Naive thymus-derived CD4-positive, alpha-beta T cell (primary cell): Measurements from ENCODE around the gene UMPS. TPM values are rescaled to one million over a fixed set of nuclear protein-coding genes. Genes with fewer than 3 reads are reported as not detected.

ENCODE experiments used
- ATAC-seq: fragments of 150-1000 bp; cut with Tn5 transposase; 2 replicates; pipeline ENCODE4 v1.10.0; 2021; ENCODE audit warnings: mild to moderate bottlenecking, moderate library complexity
- CTCF ChIA-PET: fragments of 350-600 bp; sonication (Branson Sonifier 250); formaldehyde crosslinking; loops from one replicate; lab custom pipeline; 2021; ENCODE audit warnings: antibody characterized with exemption; lab: Charles Lee
- POLR2A ChIA-PET: fragments of 350-600 bp; sonication (Branson Sonifier 250); formaldehyde crosslinking; loops from one replicate; lab custom pipeline; 2021; ENCODE audit warnings: antibody characterized with exemption, inconsistent platforms; lab: Charles Lee
- DNase-seq, 9 donors: peaks; one replicate each; pipeline versions ENCODE4 v3.0.0 to v3.0.0-alpha.2; 2020 to 2022; ENCODE audit warnings: mixed read lengths in 1 of 9
- H3K27ac ChIP-seq: one replicate; pipeline ENCODE4 v1.7.0; 2013; ENCODE audit warnings: mild to moderate bottlenecking, low read depth, low read length, moderate library complexity
- H3K27me3 ChIP-seq, 2 donors: one replicate each; pipeline ENCODE4 v1.7.0; 2013; ENCODE audit warnings: low read length in 2 of 2, mild to moderate bottlenecking in 2 of 2, moderate library complexity in 2 of 2; ENCODE audit not compliant: control insufficient read depth in 2 of 2, insufficient read depth in 2 of 2
- H3K36me3 ChIP-seq, 3 experiments: 1 replicate in 2 of 3; 2 replicates in 1 of 3; pipeline ENCODE4 v1.7.0; 2013; ENCODE audit warnings: low read length in 3 of 3, mild to moderate bottlenecking in 3 of 3, moderate library complexity in 1 of 3; ENCODE audit not compliant: insufficient read depth in 3 of 3, control insufficient read depth in 2 of 3
- H3K4me1 ChIP-seq, 2 donors: one replicate each; pipeline ENCODE4 v1.7.0; 2013; ENCODE audit warnings: low read length in 2 of 2, mild to moderate bottlenecking in 2 of 2, moderate library complexity in 1 of 2; ENCODE audit not compliant: control insufficient read depth in 2 of 2, insufficient read depth in 2 of 2
- H3K4me3 ChIP-seq: 2 replicates; pipeline ENCODE4 v1.7.0; 2013; ENCODE audit warnings: mild to moderate bottlenecking, low read length
- H3K9me3 ChIP-seq, 3 experiments: 1 replicate in 2 of 3; 2 replicates in 1 of 3; pipeline ENCODE4 v1.7.0; 2013; ENCODE audit warnings: low read length in 3 of 3; ENCODE audit not compliant: control insufficient read depth in 2 of 3
- H3K27ac Mint-ChIP-seq, 9 donors: one replicate each; pipeline ENCODE4 v1.8.0; 2020 to 2022; ENCODE audit warnings: mixed read lengths in 9 of 9, mild to moderate bottlenecking in 8 of 9, moderate library complexity in 5 of 9, inconsistent platforms in 2 of 9
- H3K27me3 Mint-ChIP-seq, 5 donors: one replicate each; pipeline ENCODE4 v1.8.0; 2021 to 2022; ENCODE audit warnings: mixed read lengths in 5 of 5, mild to moderate bottlenecking in 1 of 5
- H3K36me3 Mint-ChIP-seq, 5 donors: one replicate each; pipeline ENCODE4 v1.8.0; 2020 to 2022; ENCODE audit warnings: mixed read lengths in 5 of 5, mild to moderate bottlenecking in 3 of 5, inconsistent platforms in 1 of 5
- H3K4me1 Mint-ChIP-seq, 7 donors: one replicate each; pipeline ENCODE4 v1.8.0; 2020 to 2022; ENCODE audit warnings: mixed read lengths in 7 of 7, mild to moderate bottlenecking in 3 of 7, inconsistent platforms in 1 of 7
- H3K4me3 Mint-ChIP-seq, 10 donors: one replicate each; pipeline ENCODE4 v1.8.0; 2020 to 2022; ENCODE audit warnings: mild to moderate bottlenecking in 10 of 10, mixed read lengths in 10 of 10, moderate library complexity in 6 of 10, inconsistent platforms in 2 of 10
- H3K9me3 Mint-ChIP-seq, 11 donors: one replicate each; pipeline ENCODE4 v1.8.0; 2020 to 2022; ENCODE audit warnings: mixed read lengths in 11 of 11, mild to moderate bottlenecking in 4 of 11, inconsistent platforms in 1 of 11, moderate library complexity in 1 of 11
- intact Hi-C, 2 donors: fragments of 100-400 bp; cut with micrococcal nuclease; formaldehyde crosslinking; loops; one replicate each; pipeline ENCODE4 v1.15.1; 2023
- polyA plus RNA-seq, 2 donors: library from polyadenylated mRNA; unstranded; fragments of 300-500 nt; fragmentation: Illumina TruSeq; gene quantifications; one replicate each; pipeline ENCODE4 v1.2.3, GENCODE V29; 2021
- total RNA-seq, 6 experiments: library from RNA in 5 of 6; stranded (reverse) in 5 of 6; gene quantifications; 1 replicate in 5 of 6; 2 replicates in 1 of 6; pipeline ENCODE4 v1.2.3 and lab custom pipeline; 2021 to 2026

The UMPS gene
- total and polyA plus RNA-seq, 7 experiments from 2014 or later: 13.2 to 41.8 (median 24.8) TPM

DNA sequence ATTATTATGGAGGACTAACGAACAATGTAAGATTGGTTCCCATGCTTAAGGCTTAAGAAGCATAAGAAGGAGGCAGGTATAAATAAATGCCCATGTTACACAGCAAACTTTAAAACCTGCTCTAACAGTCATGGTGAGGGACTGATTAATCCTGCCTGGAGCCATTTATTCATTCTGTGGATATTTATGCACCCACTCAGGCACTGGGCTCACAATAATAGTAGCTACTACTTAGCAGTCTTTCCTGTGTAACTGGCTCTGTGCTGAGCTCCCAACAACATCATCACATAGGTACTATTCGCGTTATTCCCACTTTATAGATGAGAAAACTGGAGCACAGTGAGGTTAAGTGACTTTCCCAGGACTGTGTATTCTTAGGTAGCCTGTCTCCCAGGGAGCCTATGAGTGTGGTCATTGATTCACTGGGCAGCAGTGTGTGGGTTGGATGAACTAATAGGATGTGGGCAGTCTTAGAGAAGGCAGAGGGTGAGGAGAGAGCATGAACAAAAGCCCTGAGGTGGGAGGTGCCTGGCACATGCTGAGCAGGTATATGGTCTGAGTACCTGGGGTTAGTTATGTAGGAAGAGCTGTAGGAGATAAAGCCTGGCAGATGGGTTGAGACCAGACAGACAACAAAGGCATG, 44.1 kb upstream of the UMPS start:
- no peaks in the 10 kb centered on the region for H3K36me3 Mint-ChIP-seq
- peaks cover 0 to 47% (median 18%) of the 10 kb centered on the region in 5 donors for H3K27me3 Mint-ChIP-seq
- no peak overlapping the region for H3K4me3 Mint-ChIP-seq
- ChIA-PET CTCF (interaction anchor here (5.4 kb wide), 1 partner anchor 126 kb away, joined by 26 read pairs; no protein-coding TSS in a partner anchor), POLR2A (interaction anchor here (1.0 kb wide), 1 partner anchor 117 kb away, joined by 4 read pairs; no protein-coding TSS in a partner anchor)
- no peak for ATAC-seq
- Histone ChIP-seq H3K27ac (no peak overlapping the region), H3K4me3 (no peak overlapping the region), H3K4me1 (no peaks in the 10 kb centered on the region), H3K9me3 (no peaks in the 10 kb centered on the region), H3K27me3 (no peaks in the 10 kb centered on the region), H3K36me3 (no peaks in the 10 kb centered on the region)
- no peak for DNase-seq
- intact Hi-C loops: loop anchor here (5.0 kb wide), 2 partner anchors 64 to 104 kb away; no protein-coding TSS in a partner anchor
- H3K27ac Mint-ChIP-seq: peak overlapping the region in 1 of 9 donors; percentile 4
- peaks cover 0 to 2% (median 0%) of the 10 kb centered on the region in 11 donors for H3K9me3 Mint-ChIP-seq
- peaks cover 0 to 7% (median 2%) of the 10 kb centered on the region in 7 donors for H3K4me1 Mint-ChIP-seq

DNA sequence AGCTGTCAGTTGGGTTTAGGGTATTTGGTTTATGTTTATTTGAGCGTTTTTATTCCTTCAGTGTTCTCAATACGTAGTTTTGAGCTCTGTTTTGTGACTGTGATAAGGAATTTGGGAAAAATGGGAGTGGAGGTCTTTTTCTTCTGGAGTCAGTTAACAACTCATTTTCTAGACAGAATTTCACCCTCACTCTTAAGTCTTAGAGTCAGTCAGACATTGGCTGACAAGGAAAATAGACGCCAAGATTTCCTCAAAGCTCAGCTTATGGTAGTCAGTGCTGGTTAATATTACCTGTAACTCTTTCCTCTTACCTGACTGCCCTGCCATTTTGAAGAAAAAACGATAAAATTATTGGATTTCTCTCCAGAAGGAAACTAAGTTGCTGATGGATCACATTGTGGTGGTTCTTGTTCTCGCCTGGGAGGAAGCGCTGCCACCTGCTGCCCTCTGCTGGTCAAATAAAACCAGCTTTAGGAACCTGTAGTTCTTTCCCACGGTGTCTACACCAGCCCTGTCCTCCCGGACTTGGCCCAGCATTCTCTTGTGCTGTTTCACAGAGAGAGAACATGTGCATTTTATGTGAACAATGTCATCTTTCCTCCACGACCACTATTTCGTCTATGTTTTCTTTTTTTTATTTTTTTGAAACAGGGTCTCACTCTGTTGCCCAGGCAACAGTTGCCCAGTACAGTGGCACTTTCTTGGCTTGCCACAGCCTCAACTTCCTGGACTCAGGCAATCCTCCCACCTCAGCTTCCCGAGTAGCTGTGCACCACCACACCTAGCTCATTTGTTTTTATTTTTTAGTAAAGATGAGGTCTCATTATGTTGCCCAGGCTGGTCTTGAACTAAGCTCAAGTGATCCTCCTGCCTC, 41.4 kb upstream of the UMPS start:
- Mint-ChIP-seq H3K4me3 (no peak overlapping the region), H3K27me3 (peaks cover 0 to 56% (median 18%) of the 10 kb centered on the region in 5 donors), H3K27ac (no peak overlapping the region), H3K36me3 (no peaks in the 10 kb centered on the region), H3K4me1 (peaks cover 0 to 7% (median 2%) of the 10 kb centered on the region in 7 donors), H3K9me3 (peaks cover 0 to 2% (median 0%) of the 10 kb centered on the region in 11 donors)
- ChIA-PET CTCF (interaction anchor here (0.6 to 5.4 kb wide), 12 partner anchors 9 to 1737 kb away, joined by 3 to 26 read pairs (median 4); no protein-coding TSS in a partner anchor), POLR2A (no interaction called here)
- Histone ChIP-seq H3K9me3 (no peaks in the 10 kb centered on the region), H3K27ac (no peak overlapping the region), H3K36me3 (no peaks in the 10 kb centered on the region), H3K4me1 (no peaks in the 10 kb centered on the region), H3K4me3 (no peak overlapping the region), H3K27me3 (peaks cover 0 to 4% of the 10 kb centered on the region in 2 donors)
- peak; percentile 26 to 69 (median 49) for DNase-seq
- peak; percentile 90 for ATAC-seq
- intact Hi-C loops: loop anchor here (1.0 to 5.0 kb wide), 5 partner anchors 67 to 212 kb away; no protein-coding TSS in a partner anchor

DNA sequence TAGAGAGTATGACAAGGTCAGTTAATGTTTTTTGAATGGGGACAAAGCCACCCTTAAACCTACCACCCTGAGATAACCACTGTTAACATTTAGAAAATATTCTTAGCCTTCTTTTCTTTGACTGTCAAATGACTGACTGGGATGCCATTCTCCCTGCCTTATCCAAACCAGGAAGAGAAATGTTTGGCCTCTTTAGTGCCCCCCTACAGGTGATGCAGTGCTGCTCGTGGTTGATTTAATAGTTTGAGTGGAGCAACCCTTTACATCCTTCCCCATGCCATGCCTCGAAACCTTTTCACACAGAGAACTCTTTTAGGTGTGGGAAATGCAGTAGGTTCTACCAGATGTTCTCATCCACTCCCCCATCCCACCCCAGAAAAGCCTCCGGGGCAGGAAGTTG, 38.7 kb upstream of the UMPS start:
- peaks cover 0 to 4% of the 10 kb centered on the region in 2 donors for H3K27me3 ChIP-seq
- intact Hi-C loops: no loop called here
- no peak overlapping the region for H3K27ac ChIP-seq
- ChIA-PET CTCF (interaction anchor here (4.0 kb wide), 1 partner anchor 126 kb away, joined by 26 read pairs; no protein-coding TSS in a partner anchor), POLR2A (no interaction called here)
- H3K9me3 Mint-ChIP-seq: peaks cover 0 to 2% (median 0%) of the 10 kb centered on the region in 11 donors
- DNase-seq (no peak), ATAC-seq (no peak)
- H3K27me3 Mint-ChIP-seq: peaks cover 0 to 56% (median 9%) of the 10 kb centered on the region in 5 donors
- no peak overlapping the region for H3K4me3 Mint-ChIP-seq
- no peaks in the 10 kb centered on the region for H3K9me3 ChIP-seq
- no peak overlapping the region for H3K4me3 ChIP-seq
- no peaks in the 10 kb centered on the region for H3K36me3 ChIP-seq
- H3K27ac Mint-ChIP-seq: no peak overlapping the region
- no peaks in the 10 kb centered on the region for H3K36me3 Mint-ChIP-seq
- H3K4me1 ChIP-seq: no peaks in the 10 kb centered on the region
- H3K4me1 Mint-ChIP-seq: peaks cover 0 to 7% (median 2%) of the 10 kb centered on the region in 7 donors

DNA sequence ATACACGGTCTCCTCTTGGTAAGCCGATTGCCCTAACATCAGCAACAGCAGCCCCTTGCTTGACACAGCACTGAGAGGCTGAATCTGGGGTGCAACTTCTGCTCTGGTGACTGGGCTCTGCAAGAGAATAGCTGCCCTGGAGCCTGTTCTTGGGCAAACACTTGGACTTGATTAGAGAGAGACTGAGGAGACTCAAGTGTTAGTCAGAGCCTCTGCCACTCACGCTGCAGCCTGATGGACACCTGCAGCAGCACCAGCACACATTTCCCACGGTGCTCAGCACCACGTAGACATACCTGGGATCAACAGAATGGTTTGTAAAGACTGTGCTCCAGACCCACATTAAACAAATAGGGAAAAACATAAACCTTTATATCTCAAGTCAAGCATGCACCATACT, 35.8 kb upstream of the UMPS start:
- H3K27ac Mint-ChIP-seq: no peak overlapping the region
- H3K4me3 Mint-ChIP-seq: no peak overlapping the region
- peaks cover 0 to 2% (median 0%) of the 10 kb centered on the region in 7 donors for H3K4me1 Mint-ChIP-seq
- intact Hi-C loops: no loop called here
- H3K27ac ChIP-seq: no peak overlapping the region
- no peaks in the 10 kb centered on the region for H3K36me3 Mint-ChIP-seq
- no peak overlapping the region for H3K4me3 ChIP-seq
- H3K27me3 ChIP-seq: peaks cover 0 to 4% of the 10 kb centered on the region in 2 donors
- no peak for ATAC-seq
- POLR2A ChIA-PET: no interaction called here
- peaks cover 0 to 46% (median 4%) of the 10 kb centered on the region in 5 donors for H3K27me3 Mint-ChIP-seq
- H3K9me3 ChIP-seq: no peaks in the 10 kb centered on the region
- H3K4me1 ChIP-seq: no peaks in the 10 kb centered on the region
- DNase-seq: no peak
- peaks cover 0 to 2% (median 0%) of the 10 kb centered on the region in 11 donors for H3K9me3 Mint-ChIP-seq
- CTCF ChIA-PET: interaction anchor here (1.1 kb wide), 1 partner anchor 10 kb away, joined by 4 read pairs; no protein-coding TSS in a partner anchor
- H3K36me3 ChIP-seq: no peaks in the 10 kb centered on the region

DNA sequence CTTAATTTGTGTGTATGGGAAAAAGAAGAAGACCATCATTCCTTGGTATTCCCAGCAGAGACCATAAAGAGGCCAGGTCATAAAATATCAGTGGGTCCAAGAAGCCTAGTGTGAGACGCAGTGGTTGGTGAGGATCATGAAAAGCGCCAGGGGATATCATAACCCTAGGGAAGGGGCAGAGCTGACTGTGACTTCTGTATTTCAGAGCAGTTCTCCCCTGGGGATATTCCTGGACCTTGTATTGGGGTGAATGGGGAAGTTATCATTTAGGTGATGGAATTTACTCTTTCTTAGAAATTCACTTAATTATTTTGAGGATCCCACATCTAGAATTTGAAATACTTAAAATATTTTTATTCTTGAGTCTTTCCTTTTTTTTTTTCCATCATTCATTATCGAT, 34.9 kb upstream of the UMPS start:
- no peaks in the 10 kb centered on the region for H3K36me3 Mint-ChIP-seq

DNA sequence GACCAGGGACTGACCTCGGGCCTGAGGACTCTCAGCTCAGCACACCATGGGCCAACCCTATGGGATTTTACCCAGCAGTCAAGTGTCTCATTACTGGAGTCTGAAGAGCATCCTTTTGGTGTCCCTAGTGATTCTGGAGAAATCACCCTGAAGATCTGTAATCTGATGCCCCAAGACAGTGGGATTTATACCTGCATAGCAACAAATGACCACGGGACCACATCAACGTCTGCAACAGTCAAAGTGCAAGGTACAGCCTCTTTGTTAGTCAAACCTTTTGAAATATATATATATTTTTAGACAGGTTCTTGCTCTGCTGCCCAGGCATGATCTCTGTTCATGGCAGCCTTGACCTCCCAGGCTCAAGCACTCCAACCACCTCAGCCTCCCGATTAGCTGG, 34.2 kb upstream of the UMPS start:
- Histone ChIP-seq H3K36me3 (no peaks in the 10 kb centered on the region), H3K9me3 (no peaks in the 10 kb centered on the region), H3K27ac (no peak overlapping the region), H3K27me3 (peaks cover 0 to 4% of the 10 kb centered on the region in 2 donors), H3K4me1 (no peaks in the 10 kb centered on the region), H3K4me3 (no peak overlapping the region)
- ChIA-PET CTCF (no interaction called here), POLR2A (no interaction called here)
- H3K27me3 Mint-ChIP-seq: peaks cover 0 to 49% (median 6%) of the 10 kb centered on the region in 5 donors
- H3K4me3 Mint-ChIP-seq: no peak overlapping the region
- no peaks in the 10 kb centered on the region for H3K9me3 Mint-ChIP-seq
- H3K27ac Mint-ChIP-seq: no peak overlapping the region
- intact Hi-C loops: no loop called here
- DNase-seq: no peak
- H3K4me1 Mint-ChIP-seq: no peaks in the 10 kb centered on the region
- no peak for ATAC-seq
- H3K36me3 Mint-ChIP-seq: no peaks in the 10 kb centered on the region

More for the DNA sequence above, 34.9 kb upstream of the UMPS start:
- intact Hi-C loops: no loop called here
- Histone ChIP-seq H3K4me1 (no peaks in the 10 kb centered on the region), H3K27ac (no peak overlapping the region), H3K27me3 (peaks cover 0 to 4% of the 10 kb centered on the region in 2 donors), H3K36me3 (no peaks in the 10 kb centered on the region), H3K9me3 (no peaks in the 10 kb centered on the region), H3K4me3 (no peak overlapping the region)
- no peak overlapping the region for H3K27ac Mint-ChIP-seq
- ChIA-PET CTCF (no interaction called here), POLR2A (no interaction called here)
- no peaks in the 10 kb centered on the region for H3K4me1 Mint-ChIP-seq
- H3K9me3 Mint-ChIP-seq: no peaks in the 10 kb centered on the region
- no peak for DNase-seq
- no peak for ATAC-seq
- H3K27me3 Mint-ChIP-seq: peaks cover 0 to 48% (median 4%) of the 10 kb centered on the region in 5 donors
- no peak overlapping the region for H3K4me3 Mint-ChIP-seq
